ENCODE data around the gene HLA-DMA.

HLA-DMA gene

GRCh38 chr6:32950010-32950409, 2.9 kb downstream of the HLA-DMA start:
- DNase-seq: no peak
- Histone ChIP-seq H3K9me3 (peaks cover 0 to 3% (median 0%) of the 10 kb centered on the region in 3 donors), H3K36me3 (no peaks in the 10 kb centered on the region), H3K4me3 (no peak overlapping the region), H3K27ac (no peak overlapping the region), H3K4me1 (peaks cover 0 to 11% (median 5%) of the 10 kb centered on the region in 4 donors), H3K27me3 (peaks cover 0 to 2% of the 10 kb centered on the region in 2 donors)
- intact Hi-C loops (cut with DNase I; ENCODE audit: low total_unique reads): loop anchor here (10.0 kb wide), 1 partner anchor 65 kb away; no protein-coding TSS in a partner anchor
- TF ChIP-seq CTCF (IDR thresholded peaks at IDR 0.05): no peak

- peaks cover 0 to 11% (median 5%) of the 10 kb centered on the region in 4 donors for H3K4me1 ChIP-seq
- H3K36me3 ChIP-seq: no peaks in the 10 kb centered on the region
- DNase-seq: no peak
- no peak for TF ChIP-seq CTCF (IDR thresholded peaks at IDR 0.05)
- intact Hi-C loops (cut with DNase I; ENCODE audit: low total_unique reads): no loop called here
- no peak overlapping the region for H3K27ac ChIP-seq
- H3K27me3 ChIP-seq: peaks cover 0 to 3% of the 10 kb centered on the region in 2 donors
- H3K4me3 ChIP-seq: no peak overlapping the region
- peaks cover 0 to 3% (median 0%) of the 10 kb centered on the region in 3 donors for H3K9me3 ChIP-seq
These were observed 3.8 kb downstream of the HLA-DMA start for GRCh38 chr6:32949113-32949512.

- Histone ChIP-seq H3K27me3 (peaks cover 0 to 3% of the 10 kb centered on the region in 2 donors), H3K4me3 (no peak overlapping the region), H3K4me1 (peaks cover 0 to 4% (median 1%) of the 10 kb centered on the region in 4 donors), H3K9me3 (peaks cover 0 to 3% (median 0%) of the 10 kb centered on the region in 3 donors), H3K36me3 (no peaks in the 10 kb centered on the region), H3K27ac (no peak overlapping the region)
- intact Hi-C loops (cut with DNase I; ENCODE audit: low total_unique reads): no loop called here
- TF ChIP-seq CTCF (IDR thresholded peaks at IDR 0.05): no peak
- no peak for DNase-seq
These were observed 5.1 kb downstream of the HLA-DMA start for GRCh38 chr6:32947552-32948465.

GRCh38 chr6:32946893-32947292, 6.0 kb downstream of the HLA-DMA start:
- Histone ChIP-seq H3K36me3 (no peaks in the 10 kb centered on the region), H3K27ac (no peak overlapping the region), H3K4me3 (no peak overlapping the region), H3K27me3 (peaks cover 0 to 3% of the 10 kb centered on the region in 2 donors), H3K9me3 (peaks cover 0 to 3% (median 0%) of the 10 kb centered on the region in 3 donors), H3K4me1 (no peaks in the 10 kb centered on the region)
- no peak for DNase-seq
- intact Hi-C loops (cut with DNase I; ENCODE audit: low total_unique reads): no loop called here
- TF ChIP-seq CTCF (IDR thresholded peaks at IDR 0.05): no peak

GRCh38 chr6:32945953-32946352, 6.9 kb downstream of the HLA-DMA start:
- peaks cover 0 to 3% of the 10 kb centered on the region in 2 donors for H3K27me3 ChIP-seq
- H3K4me1 ChIP-seq: peaks cover 0 to 3% (median 0%) of the 10 kb centered on the region in 4 donors
- H3K9me3 ChIP-seq: peaks cover 0 to 3% (median 0%) of the 10 kb centered on the region in 3 donors
- intact Hi-C loops (cut with DNase I; ENCODE audit: low total_unique reads): no loop called here
- no peak overlapping the region for H3K4me3 ChIP-seq
- no peak for TF ChIP-seq CTCF (IDR thresholded peaks at IDR 0.05)
- H3K27ac ChIP-seq: no peak overlapping the region
- no peak for DNase-seq
- no peaks in the 10 kb centered on the region for H3K36me3 ChIP-seq

Data from tibial artery (tissue), 4 donors.